Panc1 (cell line): ENCODE data around the gene SRSF4. TPM values are rescaled to one million over a fixed set of nuclear protein-coding genes. Genes with fewer than 3 reads are reported as not detected.

Experiments used
- ATAC-seq: fragments of 200-7000 bp; cut with Tn5 transposase; 2 replicates; pipeline ENCODE4 v1.9.1; 2020; ENCODE audit warnings: mild to moderate bottlenecking, moderate library complexity
- BruUV-seq: library from RNA; stranded (reverse); fragments of 400-500 nt; replicated peaks from 2 replicates; lab custom pipeline; 2021; lab: Mats Ljungman, UMichigan
- CTCF ChIA-PET: fragments of 300-600 bp; sonication (Branson Sonifier 250); formaldehyde crosslinking; loops from one replicate; lab custom pipeline; 2022; ENCODE audit warnings: antibody characterized with exemption; lab: Charles Lee
- POLR2A ChIA-PET: fragments of 300-600 bp; sonication (Branson Sonifier 250); formaldehyde crosslinking; loops from one replicate; lab custom pipeline; 2022; ENCODE audit warnings: antibody characterized with exemption; lab: Charles Lee
- DNase-seq: peaks from one replicate; pipeline ENCODE4 v3.0.0-alpha.2; 2010; ENCODE audit warnings: low read depth, low spot score
- H3K27ac ChIP-seq: 2 replicates; pipeline ENCODE4 v1.5.1; 2011; ENCODE audit warnings: mild to moderate bottlenecking, low read length, inconsistent platforms
- H3K27me3 ChIP-seq: fragments of 200-500 bp; sonication (Bioruptor generic); 2 replicates; pipeline ENCODE4 v1.6.0; 2014; ENCODE audit warnings: low read length, inconsistent platforms; ENCODE audit not compliant: control insufficient read depth, insufficient read depth
- H3K36me3 ChIP-seq: fragments of 200-500 bp; sonication (Bioruptor generic); 2 replicates; pipeline ENCODE4 v1.5.1; 2014; ENCODE audit warnings: inconsistent platforms, mild to moderate bottlenecking, low read length, moderate library complexity; ENCODE audit not compliant: control insufficient read depth, insufficient read depth
- H3K4me1 ChIP-seq: 2 replicates; pipeline ENCODE4 v1.5.1; 2011; ENCODE audit warnings: inconsistent platforms, mild to moderate bottlenecking, low read length, moderate library complexity; ENCODE audit not compliant: control insufficient read depth, insufficient read depth
- H3K4me3 ChIP-seq, 2 experiments: 2 replicates each; pipeline ENCODE4 v1.5.1; 2011 to 2012; ENCODE audit warnings: low read depth in 2 of 2, low read length in 2 of 2, mild to moderate bottlenecking in 2 of 2, inconsistent platforms in 1 of 2, moderate library complexity in 1 of 2
- H3K9me3 ChIP-seq: fragments of 200-500 bp; sonication (Bioruptor generic); 2 replicates; pipeline ENCODE4 v1.5.1; 2014; ENCODE audit warnings: low read depth, mild to moderate bottlenecking, inconsistent platforms, low read length, moderate library complexity; ENCODE audit not compliant: control insufficient read depth, insufficient read depth
- POLR2AphosphoS5 ChIP-seq: IDR thresholded peaks from 2 replicates; pipeline ENCODE4 v1.6.1; 2012; ENCODE audit warnings: mild to moderate bottlenecking, low read depth, low read length, moderate library complexity
- REST ChIP-seq, 2 experiments: IDR thresholded peaks; 2 replicates each; pipeline ENCODE4 v1.6.1; 2011 to 2012; ENCODE audit warnings: low read depth in 2 of 2, control low read depth in 1 of 2, low read length in 1 of 2, mild to moderate bottlenecking in 1 of 2, moderate library complexity in 1 of 2; ENCODE audit not compliant: insufficient read depth in 1 of 2
- SIN3A ChIP-seq: IDR thresholded peaks from 2 replicates; pipeline ENCODE4 v1.6.1; 2012; ENCODE audit warnings: low read depth, mild to moderate bottlenecking, low read length, moderate library complexity, borderline replicate concordance; ENCODE audit not compliant: insufficient read depth
- TCF7L2 ChIP-seq: IDR thresholded peaks from 2 replicates; pipeline ENCODE4 v1.6.1; 2011; ENCODE audit warnings: mild to moderate bottlenecking, low read depth, low read length, inconsistent platforms
- in situ Hi-C: cut with HindIII; loops from 2 replicates; pipeline ENCODE4 v1.10.0; 2016; ENCODE audit warnings: low sequenced_read_pairs, low pct_unique_long_range_greater_than_20kb
- intact Hi-C: fragments of 100-400 bp; cut with micrococcal nuclease; formaldehyde crosslinking; loops from one replicate; pipeline ENCODE4 v1.10.0; 2022; ENCODE audit not compliant: unreplicated experiment
- total RNA-seq: library from RNA; stranded (reverse); gene quantifications from one replicate; pipeline ENCODE4 v1.2.1, GENCODE V29; 2021; ENCODE audit not compliant: unreplicated experiment
- TF ChIP-seq, protein P1 (sequence below): fragments of 450-650 bp; IDR thresholded peaks from 2 replicates; pipeline ENCODE4 v1.5.1; 2017; ENCODE audit warnings: mild to moderate bottlenecking

Gene SRSF4
- total RNA-seq, 1 experiment from 2014 or later = 77.5 TPM

GRCh38 chr1:29211086-29212030 is 29.7 kb upstream of the SRSF4 start:
- Histone ChIP-seq H3K9me3 (no peaks in the 10 kb centered on the region), H3K4me3 (no peak overlapping the region), H3K4me1 (no peaks in the 10 kb centered on the region), H3K36me3 (no peaks in the 10 kb centered on the region), H3K27me3 (no peaks in the 10 kb centered on the region), H3K27ac (no peak overlapping the region)
- intact Hi-C loops = no loop called here
- no peak for DNase-seq
- in situ Hi-C loops = no loop called here
- no peak for ATAC-seq
- CTCF ChIA-PET = no interaction called here
- no TSS peak for BruUV-seq
- POLR2A ChIA-PET = no interaction called here
- no peak for TF ChIP-seq SIN3A
- no peak for TF ChIP-seq REST (IDR thresholded peaks at IDR 0.05; ENCODE audit: insufficient read depth in 1 of 2, low read depth in 2 of 2, low read length in 1 of 2)
- no peak for TF ChIP-seq TCF7L2
- TF ChIP-seq, protein P1, sequence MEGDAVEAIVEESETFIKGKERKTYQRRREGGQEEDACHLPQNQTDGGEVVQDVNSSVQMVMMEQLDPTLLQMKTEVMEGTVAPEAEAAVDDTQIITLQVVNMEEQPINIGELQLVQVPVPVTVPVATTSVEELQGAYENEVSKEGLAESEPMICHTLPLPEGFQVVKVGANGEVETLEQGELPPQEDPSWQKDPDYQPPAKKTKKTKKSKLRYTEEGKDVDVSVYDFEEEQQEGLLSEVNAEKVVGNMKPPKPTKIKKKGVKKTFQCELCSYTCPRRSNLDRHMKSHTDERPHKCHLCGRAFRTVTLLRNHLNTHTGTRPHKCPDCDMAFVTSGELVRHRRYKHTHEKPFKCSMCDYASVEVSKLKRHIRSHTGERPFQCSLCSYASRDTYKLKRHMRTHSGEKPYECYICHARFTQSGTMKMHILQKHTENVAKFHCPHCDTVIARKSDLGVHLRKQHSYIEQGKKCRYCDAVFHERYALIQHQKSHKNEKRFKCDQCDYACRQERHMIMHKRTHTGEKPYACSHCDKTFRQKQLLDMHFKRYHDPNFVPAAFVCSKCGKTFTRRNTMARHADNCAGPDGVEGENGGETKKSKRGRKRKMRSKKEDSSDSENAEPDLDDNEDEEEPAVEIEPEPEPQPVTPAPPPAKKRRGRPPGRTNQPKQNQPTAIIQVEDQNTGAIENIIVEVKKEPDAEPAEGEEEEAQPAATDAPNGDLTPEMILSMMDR = no peak
- TF ChIP-seq POLR2AphosphoS5 = no peak

GRCh38 chr1:29210278-29211085 is 28.8 kb upstream of the SRSF4 start:
- Histone ChIP-seq H3K4me1 (no peaks in the 10 kb centered on the region), H3K36me3 (no peaks in the 10 kb centered on the region), H3K27me3 (no peaks in the 10 kb centered on the region), H3K4me3 (no peak overlapping the region), H3K27ac (no peak overlapping the region), H3K9me3 (no peaks in the 10 kb centered on the region)
- TF ChIP-seq SIN3A (no peak), TCF7L2 (no peak), POLR2AphosphoS5 (no peak), REST (IDR thresholded peaks at IDR 0.05; ENCODE audit: insufficient read depth in 1 of 2, low read depth in 2 of 2, low read length in 1 of 2) (no peak)
- TF ChIP-seq, protein P1 = no peak
- BruUV-seq = no TSS peak
- DNase-seq = no peak
- ATAC-seq = no peak
- POLR2A ChIA-PET = no interaction called here
- intact Hi-C loops (no loop called here), in situ Hi-C loops (no loop called here)
- CTCF ChIA-PET = no interaction called here
